MM.1S (cell line): ENCODE results near the gene CTRB2.

Experiments used
- DNase-seq: peaks from one replicate; pipeline ENCODE4 v3.0.0-alpha.2; 2015
- H2AFZ ChIP-seq: fragments of 300-600 bp; sonication (generic); 2 replicates; pipeline ENCODE4 v1.6.0; 2016; ENCODE audit warnings: antibody characterized with exemption, low read length
- H3F3A ChIP-seq: fragments of 300-600 bp; sonication (generic); 2 replicates; pipeline ENCODE4 v1.6.1; 2016; ENCODE audit warnings: mild to moderate bottlenecking, antibody characterized with exemption, low read length, moderate library complexity, mixed read lengths; ENCODE audit not compliant: insufficient read depth
- H3K27ac ChIP-seq: fragments of 300-600 bp; sonication (generic); 2 replicates; pipeline ENCODE4 v1.5.1; 2016; ENCODE audit warnings: mild to moderate bottlenecking, low read length
- H3K27me3 ChIP-seq: fragments of 300-600 bp; sonication (generic); replicated peaks from 2 replicates; pipeline ENCODE4 v1.6.0; 2016; ENCODE audit warnings: low read length; ENCODE audit not compliant: insufficient read depth
- H3K36me3 ChIP-seq: fragments of 300-600 bp; sonication (generic); replicated peaks from 2 replicates; pipeline ENCODE4 v1.6.1; 2016; ENCODE audit warnings: mild to moderate bottlenecking, low read length, mixed read lengths; ENCODE audit not compliant: insufficient read depth
- H3K4me1 ChIP-seq: fragments of 300-600 bp; sonication (generic); 2 replicates; pipeline ENCODE4 v1.6.1; 2016; ENCODE audit warnings: low read length, mixed read lengths
- H3K4me2 ChIP-seq: fragments of 300-600 bp; sonication (generic); 2 replicates; pipeline ENCODE4 v1.6.0; 2016; ENCODE audit warnings: low read depth, low read length
- H3K4me3 ChIP-seq: fragments of 300-600 bp; sonication (generic); 2 replicates; pipeline ENCODE4 v1.5.1; 2016; ENCODE audit warnings: low read length, mixed read lengths
- H3K79me2 ChIP-seq: fragments of 300-600 bp; sonication (generic); 2 replicates; pipeline ENCODE4 v1.6.1; 2016; ENCODE audit warnings: mixed run types, low read length, mixed read lengths
- H3K9ac ChIP-seq: fragments of 300-600 bp; sonication (generic); 2 replicates; pipeline ENCODE4 v1.6.1; 2016; ENCODE audit warnings: low read length, mixed read lengths
- H3K9me2 ChIP-seq: fragments of 300-600 bp; sonication (generic); replicated peaks from 2 replicates; pipeline ENCODE4 v1.6.1; 2016; ENCODE audit warnings: mild to moderate bottlenecking, low read length, mixed read lengths; ENCODE audit not compliant: insufficient read depth
- H3K9me3 ChIP-seq: fragments of 300-600 bp; sonication (generic); replicated peaks from 2 replicates; pipeline ENCODE4 v1.6.1; 2016; ENCODE audit warnings: mild to moderate bottlenecking, low read length, mixed read lengths; ENCODE audit not compliant: insufficient read depth
- H4K20me1 ChIP-seq: fragments of 300-600 bp; sonication (generic); 2 replicates; pipeline ENCODE4 v1.6.1; 2016; ENCODE audit warnings: mild to moderate bottlenecking, low read length, moderate library complexity, mixed read lengths; ENCODE audit not compliant: insufficient read depth
- CTCF ChIP-seq: fragments of 300-600 bp; sonication (generic); IDR thresholded peaks from 2 replicates; pipeline ENCODE4 v1.5.1; 2016; ENCODE audit warnings: antibody characterized with exemption, low read length, mixed read lengths
- EZH2 ChIP-seq: fragments of 300-600 bp; sonication (generic); optimal IDR thresholded peaks from 2 replicates; pipeline ENCODE3; 2017; ENCODE audit warnings: low read depth, mild to moderate bottlenecking, antibody characterized with exemption, low read length, mixed read lengths
- EZH2phosphoT487 ChIP-seq: fragments of 300-600 bp; sonication (generic); IDR thresholded peaks from 2 replicates; pipeline ENCODE4 v1.6.1; 2018; ENCODE audit warnings: antibody characterized with exemption, low read length

The CTRB2 gene

GRCh38 chr16:75237398-75238131 is 30.6 kb upstream of the CTRB2 start:
- H3K27ac ChIP-seq: no peak overlapping the region
- H3F3A ChIP-seq: no peaks in the 10 kb centered on the region
- TF ChIP-seq EZH2phosphoT487 (no peak), EZH2 (no peak), CTCF (no peak)
- H2AFZ ChIP-seq: no peak overlapping the region
- H3K27me3 ChIP-seq: no peaks in the 10 kb centered on the region
- no peaks in the 10 kb centered on the region for H3K9me3 ChIP-seq
- no peak overlapping the region for H3K4me3 ChIP-seq
- H3K36me3 ChIP-seq: no peaks in the 10 kb centered on the region
- DNase-seq: no peak
- no peak overlapping the region for H3K4me2 ChIP-seq
- H3K4me1 ChIP-seq: no peaks in the 10 kb centered on the region
- no peaks in the 10 kb centered on the region for H3K79me2 ChIP-seq
- H4K20me1 ChIP-seq: no peaks in the 10 kb centered on the region
- no peak overlapping the region for H3K9ac ChIP-seq
- no peaks in the 10 kb centered on the region for H3K9me2 ChIP-seq

GRCh38 chr16:75236736-75237397 is 29.9 kb upstream of the CTRB2 start:
- no peaks in the 10 kb centered on the region for H3K36me3 ChIP-seq
- H3K9ac ChIP-seq: no peak overlapping the region
- H3K79me2 ChIP-seq: no peaks in the 10 kb centered on the region
- H3K27ac ChIP-seq: no peak overlapping the region
- no peaks in the 10 kb centered on the region for H3K4me1 ChIP-seq
- H3K9me2 ChIP-seq: no peaks in the 10 kb centered on the region
- no peak overlapping the region for H3K4me3 ChIP-seq
- no peak for DNase-seq
- no peaks in the 10 kb centered on the region for H4K20me1 ChIP-seq
- TF ChIP-seq EZH2 (no peak), CTCF (no peak), EZH2phosphoT487 (no peak)
- no peaks in the 10 kb centered on the region for H3K27me3 ChIP-seq
- no peaks in the 10 kb centered on the region for H3K9me3 ChIP-seq
- H3K4me2 ChIP-seq: no peak overlapping the region
- H3F3A ChIP-seq: no peaks in the 10 kb centered on the region
- no peak overlapping the region for H2AFZ ChIP-seq

- Histone ChIP-seq H2AFZ (no peak overlapping the region), H3K27me3 (no peaks in the 10 kb centered on the region), H3K4me2 (no peak overlapping the region), H3K9me2 (no peaks in the 10 kb centered on the region), H3K27ac (no peak overlapping the region), H3K79me2 (no peaks in the 10 kb centered on the region), H3K9ac (no peak overlapping the region), H3K4me3 (no peak overlapping the region), H4K20me1 (no peaks in the 10 kb centered on the region), H3K36me3 (no peaks in the 10 kb centered on the region), H3K9me3 (no peaks in the 10 kb centered on the region), H3F3A (no peaks in the 10 kb centered on the region), H3K4me1 (no peaks in the 10 kb centered on the region)
- DNase-seq: no peak
- no peak for TF ChIP-seq EZH2phosphoT487
- no peak for TF ChIP-seq EZH2
- TF ChIP-seq CTCF: no peak
These were observed 29.3 kb upstream of the CTRB2 start for GRCh38 chr16:75236232-75236631.
